Measurements from ENCODE around the gene CYP2S1.
"Not testable (repeated sequence)": the region's sequence is repeated elsewhere in the genome, so short reads cannot be mapped to it uniquely, and the experiment has no call there.

Gene CYP2S1

DNA sequence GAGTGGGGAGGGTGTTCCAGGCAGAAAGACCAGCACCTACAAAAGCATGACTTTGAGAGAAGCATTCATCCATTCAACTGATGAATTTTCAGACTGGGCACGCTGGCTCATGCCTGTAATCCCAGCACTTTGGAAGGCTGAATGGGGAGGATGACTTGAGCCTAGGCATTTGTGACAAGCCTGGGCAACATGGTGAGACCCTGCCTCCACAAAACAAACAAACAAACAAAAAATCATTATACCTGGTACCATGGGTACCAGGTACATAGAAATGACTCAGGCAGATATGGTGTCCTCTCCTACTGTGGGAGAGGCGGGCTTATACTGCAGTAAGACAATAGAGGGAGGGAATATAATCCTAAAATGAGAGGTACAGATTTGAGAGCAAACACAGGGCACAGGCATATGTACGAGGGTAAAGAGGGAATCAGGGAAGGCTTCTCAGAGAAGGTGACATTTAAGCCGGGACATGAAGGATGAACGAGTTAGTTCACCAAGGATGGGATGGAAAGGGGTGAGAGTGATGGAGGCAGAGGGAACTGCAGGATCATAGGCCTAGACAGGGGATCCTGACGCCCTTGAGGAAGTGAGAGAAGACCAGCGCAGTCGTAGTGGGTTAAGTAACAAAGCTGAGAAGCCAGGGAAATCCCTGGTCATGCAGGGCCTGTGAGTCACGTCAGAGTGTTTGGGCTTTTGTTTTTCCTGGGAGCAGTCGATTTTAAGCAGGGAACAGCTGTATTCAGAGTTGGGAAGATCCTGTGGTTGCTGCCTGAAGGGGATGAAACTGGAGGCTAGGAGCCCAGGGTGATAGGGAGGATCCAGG, 2.9 kb downstream of the CYP2S1 start:
- DNase-seq, result no peak

DNA sequence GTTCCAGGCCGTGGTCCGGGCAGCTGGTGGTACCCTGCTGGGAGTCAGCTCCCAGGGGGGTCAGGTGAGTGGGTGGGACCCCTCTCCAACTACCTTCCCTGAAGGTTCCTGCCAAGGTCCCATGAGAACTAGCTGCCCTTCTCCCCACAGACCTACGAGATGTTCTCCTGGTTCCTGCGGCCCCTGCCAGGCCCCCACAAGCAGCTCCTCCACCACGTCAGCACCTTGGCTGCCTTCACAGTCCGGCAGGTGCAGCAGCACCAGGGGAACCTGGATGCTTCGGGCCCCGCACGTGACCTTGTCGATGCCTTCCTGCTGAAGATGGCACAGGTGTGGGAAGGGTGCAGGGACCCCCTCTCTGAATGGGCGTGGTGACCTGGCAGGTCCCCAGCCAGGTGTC, 5.5 kb downstream of the CYP2S1 start:
- DNase-seq, result no peak

DNA sequence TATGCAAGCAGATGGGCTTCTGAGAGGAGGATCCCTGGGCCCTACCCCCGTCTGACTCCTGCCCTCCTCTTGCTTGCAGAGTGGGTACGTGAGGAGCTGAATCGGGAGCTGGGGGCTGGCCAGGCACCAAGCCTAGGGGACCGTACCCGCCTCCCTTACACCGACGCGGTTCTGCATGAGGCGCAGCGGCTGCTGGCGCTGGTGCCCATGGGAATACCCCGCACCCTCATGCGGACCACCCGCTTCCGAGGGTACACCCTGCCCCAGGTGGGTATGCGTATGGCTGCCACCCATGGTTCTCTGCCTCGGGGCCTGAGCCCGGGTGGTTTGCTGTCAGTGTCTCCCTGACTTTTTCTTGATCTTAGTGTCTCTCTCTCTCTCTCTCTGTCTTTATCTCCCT, 10.4 kb downstream of the CYP2S1 start:
- no peak for DNase-seq

DNA sequence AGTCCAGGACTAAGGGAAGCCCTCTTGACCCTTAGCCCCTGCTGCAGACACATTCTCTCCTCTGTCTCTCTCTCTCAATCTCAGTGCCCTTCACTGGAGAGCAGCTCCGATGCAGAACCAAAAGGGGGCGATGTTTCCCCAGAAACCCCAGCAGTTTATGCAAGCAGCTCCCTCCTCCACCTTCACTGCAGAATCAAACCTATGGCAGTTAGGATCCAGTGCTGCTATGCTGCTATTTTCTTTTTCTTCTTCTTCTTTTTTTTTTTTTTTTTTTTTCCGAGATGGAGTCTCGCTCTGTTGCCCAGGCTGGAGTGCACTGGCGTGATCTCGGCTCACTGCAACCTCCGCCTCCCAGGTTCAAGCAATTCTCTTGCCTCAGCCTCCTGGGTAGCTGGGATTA, 11.3 kb downstream of the CYP2S1 start:
- DNase-seq, result not testable (repeated sequence)

- DNase-seq, result no peak
Measured at GRCh38 chr19:41205995-41206394, 13.0 kb downstream of the CYP2S1 start.

GRCh38 chr19:41206456-41206855, 13.4 kb downstream of the CYP2S1 start:
- DNase-seq, result no peak

GRCh38 chr19:41206926-41207750, 14.1 kb downstream of the CYP2S1 start:
- no peak for DNase-seq

GRCh38 chr19:41214161-41214560, 21.1 kb downstream of the CYP2S1 start:
- DNase-seq, result no peak

DNA sequence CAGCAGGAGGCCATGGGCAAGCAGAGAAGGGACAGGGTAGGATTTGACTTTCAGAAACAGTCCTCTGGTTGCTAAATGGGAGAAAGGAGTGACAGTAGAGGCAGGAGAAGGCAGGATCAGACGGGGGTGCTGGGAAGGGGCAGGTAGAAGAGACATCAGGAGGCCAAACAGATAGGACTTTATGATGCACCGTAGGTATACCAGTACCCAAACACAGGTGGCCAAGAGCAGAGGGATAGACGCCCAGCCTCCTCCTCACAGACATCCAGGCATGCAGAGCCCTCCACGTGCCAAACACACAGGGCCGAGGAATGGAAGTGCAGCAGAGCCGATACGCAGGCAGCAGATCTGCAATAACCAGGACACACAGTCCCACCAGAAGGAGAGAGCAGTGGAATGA, 24.7 kb downstream of the CYP2S1 start:
- DNase-seq, result no peak

DNA sequence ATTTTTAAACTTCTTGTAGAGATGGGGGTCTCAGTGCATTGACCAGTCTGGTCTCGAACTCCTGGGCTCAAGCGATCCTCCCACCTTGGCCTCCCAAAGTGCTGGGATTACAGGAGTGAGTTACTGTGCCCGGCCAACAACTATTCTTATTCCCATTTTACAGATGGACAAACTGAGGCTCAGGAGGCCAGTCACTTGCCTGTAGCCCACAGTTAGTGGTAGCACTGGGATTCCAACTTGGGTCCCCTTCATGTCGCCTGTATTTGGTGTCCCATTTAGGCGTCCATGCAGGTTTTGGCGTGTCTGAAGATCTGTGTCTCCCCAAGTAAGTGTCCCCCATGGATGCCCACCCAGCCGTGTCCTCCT, 25.2 kb downstream of the CYP2S1 start:
- no peak for DNase-seq

DNA sequence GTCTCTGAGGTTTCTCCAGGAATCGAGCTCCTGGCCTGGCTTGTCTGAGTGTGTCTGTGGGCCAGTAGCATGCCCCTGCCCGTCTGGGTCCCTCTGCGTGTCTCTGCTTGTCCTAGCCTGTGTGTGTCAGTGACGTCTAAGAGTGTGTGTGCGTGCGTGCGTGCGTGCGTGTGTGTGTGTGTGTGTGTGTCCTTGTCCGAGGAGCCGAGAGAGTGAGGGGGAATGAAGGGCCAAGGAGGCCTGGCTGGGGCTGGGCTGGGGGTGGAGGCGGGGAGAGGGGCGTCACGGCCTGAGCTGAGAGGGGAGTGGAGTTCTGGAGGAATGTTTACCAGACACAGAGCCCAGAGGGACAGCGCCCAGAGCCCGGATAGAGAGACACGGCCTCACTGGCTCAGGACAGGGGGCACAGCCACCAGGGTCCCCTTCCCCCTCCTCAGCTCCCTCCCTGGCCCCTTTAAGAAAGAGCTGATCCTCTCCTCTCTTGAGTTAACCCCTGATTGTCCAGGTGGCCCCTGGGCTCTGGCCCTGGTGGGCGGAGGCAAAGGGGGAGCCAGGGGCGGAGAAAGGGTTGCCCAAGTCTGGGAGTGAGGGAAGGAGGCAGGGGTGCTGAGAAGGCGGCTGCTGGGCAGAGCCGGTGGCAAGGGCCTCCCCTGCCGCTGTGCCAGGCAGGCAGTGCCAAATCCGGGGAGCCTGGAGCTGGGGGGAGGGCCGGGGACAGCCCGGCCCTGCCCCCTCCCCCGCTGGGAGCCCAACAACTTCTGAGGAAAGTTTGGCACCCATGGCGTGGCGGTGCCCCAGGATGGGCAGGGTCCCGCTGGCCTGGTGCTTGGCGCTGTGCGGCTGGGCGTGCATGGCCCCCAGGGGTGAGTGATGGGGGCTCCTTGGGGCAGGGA, 25.8 kb downstream of the CYP2S1 start, which contains the start of gene AXL:
AXL (plus strand) TSS at position 609 of the 893 bp plus-strand sequence; CDS start at position 779, 170 bp downstream.
- DNase-seq, result no peak

DNA sequence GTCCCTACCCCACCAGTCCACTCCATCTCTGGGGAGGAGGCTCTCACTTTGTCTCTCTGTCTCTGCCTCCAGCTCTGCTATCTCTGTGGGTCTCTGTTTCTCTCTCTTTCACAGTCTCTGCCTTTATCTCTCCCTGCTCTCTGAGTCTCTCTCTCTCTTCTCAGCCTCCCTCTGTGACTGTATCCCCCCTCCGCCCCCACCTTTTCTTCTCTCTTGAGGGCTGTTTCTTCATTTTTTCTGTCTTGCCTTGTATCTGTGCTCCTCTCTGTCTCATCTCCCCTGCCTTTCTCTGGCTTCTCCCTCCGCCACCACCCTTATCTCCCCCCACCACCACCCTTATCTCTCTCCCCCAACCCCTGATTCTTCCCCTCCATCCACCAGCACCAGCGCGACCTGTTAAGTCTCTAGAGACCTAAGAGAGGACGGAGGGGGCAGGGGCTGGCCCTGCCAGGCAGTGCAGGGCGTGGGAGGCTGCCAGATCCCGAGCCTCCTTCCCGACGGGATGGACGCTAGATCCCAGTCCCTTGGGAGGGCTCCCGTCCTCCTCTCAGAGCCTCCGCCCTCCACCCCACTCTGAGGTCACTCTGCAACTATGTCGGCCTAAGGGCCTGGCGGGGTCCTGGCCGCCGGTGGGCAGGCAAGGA, 27.0 kb downstream of the CYP2S1 start:
- no peak for DNase-seq

GRCh38 chr19:41220811-41221210, 27.8 kb downstream of the CYP2S1 start:
- no peak for DNase-seq

- DNase-seq, result no peak
Measured at GRCh38 chr19:41221514-41222205, 28.6 kb downstream of the CYP2S1 start.

- DNase-seq, result no peak
Measured at GRCh38 chr19:41222240-41222639, 29.2 kb downstream of the CYP2S1 start.

DNA sequence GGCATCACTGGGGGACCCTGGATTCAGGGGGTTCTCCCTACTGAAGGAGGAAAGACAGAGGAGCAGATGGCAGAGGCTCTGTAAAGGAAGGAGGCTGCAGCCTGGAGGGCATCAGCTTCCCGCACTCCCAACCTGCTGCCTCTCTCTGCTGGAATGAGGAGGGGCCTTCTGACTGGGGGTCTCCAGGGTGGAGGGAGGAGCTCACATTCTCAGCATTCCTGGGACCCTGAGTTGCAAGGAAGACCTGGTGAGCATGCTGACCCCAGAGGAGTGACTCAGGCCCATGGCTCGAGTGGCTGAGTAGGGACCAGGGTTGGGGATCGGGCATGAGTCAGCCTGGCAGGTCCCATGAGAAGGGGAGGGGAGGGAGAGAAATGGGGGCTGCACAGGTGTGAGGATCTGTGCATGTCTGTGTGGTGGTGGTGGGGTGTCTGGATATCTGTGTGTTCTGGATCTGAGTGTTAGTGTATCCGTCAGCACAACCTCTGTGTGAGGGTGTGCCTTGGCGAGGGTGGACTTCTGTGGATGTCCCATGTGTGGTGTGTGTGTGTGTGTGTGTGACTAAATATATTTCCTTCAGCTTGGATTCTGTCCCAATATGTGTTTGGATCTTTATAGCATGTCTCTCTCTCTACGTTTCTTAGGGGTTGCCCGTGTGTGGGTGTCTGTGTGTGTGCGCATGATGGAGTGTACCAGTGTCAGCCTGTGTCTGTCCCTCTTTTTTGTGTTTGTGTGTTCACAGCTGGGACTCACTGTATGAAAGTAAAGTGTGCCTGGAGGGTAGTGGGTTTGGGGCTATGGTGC, 30.6 kb downstream of the CYP2S1 start:
- no peak for DNase-seq

DNA sequence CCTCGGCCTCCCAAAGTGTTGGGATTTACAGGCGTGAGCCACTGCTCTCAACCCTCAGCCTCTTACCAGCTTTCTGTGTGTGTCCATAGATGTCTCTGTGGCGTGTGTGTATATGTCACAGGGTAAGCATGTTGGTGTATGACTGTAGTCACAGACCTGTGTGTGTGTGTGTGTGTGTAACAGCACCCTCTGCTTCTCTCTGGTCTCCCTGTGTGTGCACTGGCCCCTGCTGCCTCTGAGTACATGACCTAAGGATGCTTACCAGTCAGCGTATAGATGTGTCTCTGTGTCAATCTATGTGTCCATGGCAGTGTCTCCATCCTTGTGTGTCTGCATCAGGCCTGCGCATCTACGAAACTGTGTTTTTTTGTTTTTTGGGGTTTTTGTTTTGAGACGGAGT, 31.6 kb downstream of the CYP2S1 start:
- DNase-seq, result no peak

DNA sequence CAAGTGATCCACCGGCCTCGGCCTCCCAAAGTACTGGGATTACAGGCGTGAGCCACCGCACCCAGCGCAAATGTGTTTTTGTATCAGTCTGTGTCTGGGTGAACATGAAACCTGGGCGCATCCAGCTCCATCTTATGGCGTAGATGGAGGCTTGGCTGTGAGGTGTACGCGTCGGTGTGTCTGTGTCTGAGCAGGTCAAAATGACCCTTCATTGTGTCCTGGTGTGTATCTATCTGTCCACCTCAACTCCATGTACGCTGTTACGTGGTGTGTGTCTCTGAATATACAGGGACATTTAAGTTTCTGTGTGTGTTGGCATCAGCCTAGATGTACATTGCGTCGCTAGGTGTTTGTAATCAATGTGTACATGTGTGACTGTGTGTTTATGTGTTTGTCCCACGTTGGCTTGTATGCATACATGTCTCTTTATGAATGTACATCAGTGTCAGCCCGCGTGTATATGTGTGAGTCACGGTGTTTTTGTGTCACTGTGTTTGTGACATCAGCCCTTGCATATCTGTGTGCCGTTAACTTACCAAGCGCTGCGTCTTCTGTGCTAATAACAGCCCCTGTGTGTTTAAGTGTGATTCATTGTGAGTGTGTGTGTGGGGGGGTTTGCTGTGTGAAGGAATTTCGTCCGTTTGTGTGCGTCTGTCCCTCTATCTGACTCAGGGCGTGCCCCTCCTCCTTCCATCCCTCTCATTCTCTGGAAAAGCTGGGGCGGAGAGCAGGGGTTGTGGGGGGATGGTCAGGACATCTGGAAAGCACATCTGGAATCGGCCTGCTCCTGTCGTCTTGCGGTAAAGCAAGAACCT, 32.4 kb downstream of the CYP2S1 start:
- no peak for DNase-seq

DNA sequence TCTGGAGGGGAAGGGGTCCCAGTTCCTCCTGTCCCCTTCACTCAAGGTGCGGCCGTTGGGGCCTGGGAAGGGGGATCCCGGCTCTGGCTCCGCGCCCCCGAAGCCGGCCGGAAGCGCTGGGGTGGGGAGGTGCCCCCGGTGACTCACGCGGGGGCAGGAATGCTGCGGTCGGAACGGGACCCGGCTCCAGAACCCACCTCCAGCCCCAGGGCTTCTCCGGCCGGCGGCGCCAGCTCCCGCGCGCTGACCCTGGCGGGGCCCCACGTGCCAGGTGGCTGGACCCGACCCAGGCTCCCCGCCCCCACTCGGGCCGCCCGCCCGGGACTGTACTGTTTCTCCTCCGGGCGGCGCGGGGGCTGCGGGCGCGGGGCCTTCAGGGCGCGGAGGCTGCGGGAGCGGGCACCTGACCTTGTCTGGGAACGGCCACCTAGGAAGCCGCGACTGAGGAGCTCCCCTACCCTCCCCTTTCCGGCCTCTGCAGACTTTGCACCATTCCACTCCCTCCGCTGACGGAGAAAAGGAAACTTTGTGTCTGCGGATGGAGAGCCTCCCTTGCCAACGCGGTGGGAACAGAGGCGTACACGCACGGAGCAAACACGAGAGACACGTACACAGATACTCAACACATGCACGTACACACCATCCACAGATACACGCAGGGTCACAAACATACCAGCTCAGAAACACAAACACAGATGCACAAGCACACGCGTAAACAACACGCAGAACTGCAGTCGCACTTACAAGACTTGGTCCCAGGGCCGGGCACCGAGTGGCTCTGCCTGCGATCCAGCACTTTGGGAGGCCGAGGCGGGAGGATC, 33.2 kb downstream of the CYP2S1 start:
- no peak for DNase-seq
